Superior temporal gyrus (tissue), 1 donor: ENCODE measurements around the gene DGLUCY.
"Not testable (repeated sequence)": the region's sequence is repeated elsewhere in the genome, so short reads cannot be mapped to it uniquely, and the experiment has no call there.

Source experiments
- DNase-seq: peaks from one replicate; pipeline ENCODE4 v3.0.0-alpha.2; 2016; ENCODE audit errors: extremely low spot score

Gene DGLUCY

DNA sequence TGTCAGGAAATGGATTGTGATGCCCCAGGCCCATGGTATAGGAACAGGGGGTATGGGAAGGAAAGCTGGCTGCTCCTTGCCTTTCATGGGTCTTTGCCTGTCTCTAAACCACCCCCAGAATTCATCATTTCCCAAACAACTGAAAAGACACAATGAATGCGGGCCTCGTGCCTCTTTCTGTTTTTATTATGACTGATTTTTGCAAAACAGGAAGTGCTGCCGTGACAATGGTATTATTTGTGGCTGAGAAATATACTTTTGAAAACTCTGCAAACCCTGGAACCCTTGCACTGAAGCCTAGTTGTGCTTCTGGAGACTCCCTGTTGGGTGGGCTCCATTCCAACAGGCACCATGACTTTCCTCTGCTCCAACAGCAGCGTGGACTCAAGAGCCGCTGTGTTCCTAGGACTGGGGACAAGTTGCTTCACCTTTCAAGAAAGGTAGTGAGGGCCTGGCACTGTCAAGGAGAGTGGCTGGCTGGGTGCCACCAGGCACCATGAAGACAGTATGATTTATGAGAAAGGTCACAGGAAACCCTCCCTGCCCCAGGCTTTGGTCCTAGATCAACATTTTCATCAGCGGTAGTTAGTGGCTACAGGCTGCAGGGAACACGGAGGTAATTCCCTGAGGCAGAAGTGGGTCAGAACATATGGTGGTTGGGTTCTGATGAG lies 4.8 kb upstream of the DGLUCY start:
- no peak for DNase-seq

GRCh38 chr14:91111443-91111842 lies 2.4 kb upstream of the DGLUCY start:
- no peak for DNase-seq

- DNase-seq: no peak
Observed at GRCh38 chr14:91112194-91112593, 1.7 kb upstream of the DGLUCY start.

GRCh38 chr14:91114079-91115065 lies 499 bp downstream of the DGLUCY start:
- DNase-seq: peak; percentile 96

DNA sequence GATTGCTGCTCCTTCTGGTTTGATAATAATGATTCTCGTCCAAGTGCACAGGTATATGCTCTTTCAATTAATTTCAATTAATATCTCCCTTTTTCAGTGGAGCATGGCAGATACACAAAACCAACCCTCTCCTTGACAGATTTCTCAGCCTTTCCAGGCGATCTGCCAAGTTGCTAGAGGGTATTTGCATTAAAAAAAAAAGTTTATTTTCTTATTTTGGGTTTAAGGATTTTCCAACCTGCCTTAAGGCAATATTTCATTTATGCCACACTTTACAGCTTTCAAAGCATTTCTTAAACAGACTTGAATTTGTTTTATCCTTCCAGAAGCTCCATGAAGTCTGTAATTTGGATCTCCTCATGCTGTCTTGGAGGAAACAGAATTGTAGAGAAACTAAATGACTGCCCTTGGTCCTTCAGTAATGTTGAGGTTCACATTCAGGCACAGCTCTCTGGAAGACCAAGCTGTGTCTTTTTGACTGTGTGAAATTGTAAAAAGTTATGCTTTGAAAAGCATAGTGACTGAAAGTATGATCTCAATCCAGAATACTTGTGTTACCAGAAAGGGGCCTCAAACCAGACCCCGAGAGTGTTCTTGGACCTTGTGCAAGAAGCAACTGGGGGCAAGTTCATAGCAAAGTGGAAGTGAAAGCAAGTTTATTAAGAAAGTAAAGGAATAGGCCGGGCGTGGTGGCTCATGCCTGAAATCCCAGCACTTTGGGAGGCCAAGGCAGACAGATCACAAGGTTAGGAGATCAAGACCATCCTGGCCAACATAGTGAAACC lies 2.3 kb downstream of the DGLUCY start:
- peak; percentile 39 for DNase-seq

DNA sequence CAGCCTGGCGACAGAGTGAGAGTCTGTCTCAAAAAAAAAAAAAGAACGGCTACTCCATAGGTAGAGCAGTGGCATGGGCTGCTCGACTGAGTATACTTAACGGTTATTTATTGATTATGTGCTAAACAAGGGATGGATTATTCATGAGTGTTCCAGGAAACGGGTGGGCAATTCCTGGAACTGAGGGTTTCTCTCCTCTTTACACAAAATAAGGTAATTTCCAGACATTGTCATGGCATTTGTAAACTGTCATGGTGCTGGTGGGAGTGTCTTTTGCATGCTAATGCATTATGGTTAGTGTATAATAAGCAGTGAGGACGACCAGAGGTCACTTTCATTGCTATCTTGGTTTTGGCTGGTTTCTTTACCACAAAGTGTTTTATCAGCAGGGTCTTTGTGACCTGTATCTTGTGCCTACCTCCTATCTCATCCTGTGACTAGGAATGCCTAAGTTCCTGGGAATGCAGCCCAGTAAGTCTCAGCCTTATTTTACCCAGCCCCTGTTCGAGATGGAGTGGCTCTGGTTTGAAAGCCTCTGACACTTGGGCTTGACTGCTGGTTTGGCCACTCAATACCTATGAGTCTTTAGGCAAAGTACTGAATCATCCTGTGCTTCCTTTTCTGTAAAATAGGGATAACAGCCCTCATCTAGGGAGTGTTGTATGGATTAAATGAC lies 3.2 kb downstream of the DGLUCY start:
- no peak for DNase-seq

DNA sequence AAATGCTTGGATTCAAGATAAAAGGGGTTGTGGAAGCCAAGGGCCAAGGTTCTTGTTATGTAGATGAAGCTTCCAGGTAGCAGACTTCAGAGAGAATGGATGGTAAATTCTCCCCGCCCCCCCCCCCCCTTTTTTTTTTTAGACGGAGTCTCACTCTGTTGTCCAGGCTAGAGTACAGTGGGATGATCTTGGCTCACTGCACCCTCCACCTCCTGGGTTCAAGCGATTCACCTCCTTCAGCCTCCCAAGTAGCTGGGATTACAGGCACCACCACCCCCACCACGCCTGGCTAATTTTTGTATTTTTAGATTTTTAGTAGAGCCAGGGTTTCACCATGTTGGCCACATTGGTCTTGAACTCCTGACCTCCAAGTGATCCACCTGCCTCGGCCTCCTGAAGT lies 4.1 kb downstream of the DGLUCY start:
- DNase-seq: no peak

GRCh38 chr14:91118511-91119068 lies 4.7 kb downstream of the DGLUCY start:
- no peak for DNase-seq

DNA sequence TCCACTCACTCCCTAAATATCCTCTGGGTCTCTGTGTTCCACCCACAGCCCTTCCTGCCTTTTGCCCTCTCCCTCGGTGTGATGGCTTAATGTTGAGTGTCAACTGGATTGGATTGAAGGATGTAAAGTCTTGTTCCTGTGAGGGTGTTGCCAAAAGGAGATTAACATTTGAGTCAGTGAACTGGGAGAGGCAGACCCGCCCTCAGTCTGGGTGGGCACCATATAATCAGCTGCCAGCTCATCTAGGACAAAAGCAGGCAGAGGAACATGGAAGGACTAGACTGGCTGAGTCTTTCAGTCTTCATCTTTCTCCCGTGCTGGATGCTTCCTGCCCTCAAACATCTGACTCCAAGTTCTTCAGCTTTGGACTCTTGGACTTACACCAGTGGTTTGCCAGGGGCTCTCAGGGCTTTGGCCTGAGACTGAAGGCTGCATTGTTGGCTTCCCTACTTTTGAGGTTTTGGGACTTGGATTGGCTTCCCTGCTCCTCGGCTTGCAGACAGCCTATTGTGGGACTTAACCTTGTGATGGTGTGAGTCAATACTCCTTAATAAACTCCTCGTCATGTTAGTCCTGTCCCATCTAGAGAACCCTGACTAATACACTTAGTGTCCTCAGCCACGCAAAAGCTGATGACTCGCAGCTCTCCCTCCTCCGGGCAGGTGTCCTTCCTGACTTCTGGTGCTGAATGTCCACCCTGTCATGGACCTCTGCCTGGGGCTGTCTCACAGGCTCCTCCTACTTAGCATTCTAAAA lies 5.9 kb downstream of the DGLUCY start:
- no peak for DNase-seq

GRCh38 chr14:91123201-91123600 lies 9.3 kb downstream of the DGLUCY start:
- no peak for DNase-seq

- DNase-seq: not testable (repeated sequence)
Observed at GRCh38 chr14:91124406-91125270, 10.8 kb downstream of the DGLUCY start.

DNA sequence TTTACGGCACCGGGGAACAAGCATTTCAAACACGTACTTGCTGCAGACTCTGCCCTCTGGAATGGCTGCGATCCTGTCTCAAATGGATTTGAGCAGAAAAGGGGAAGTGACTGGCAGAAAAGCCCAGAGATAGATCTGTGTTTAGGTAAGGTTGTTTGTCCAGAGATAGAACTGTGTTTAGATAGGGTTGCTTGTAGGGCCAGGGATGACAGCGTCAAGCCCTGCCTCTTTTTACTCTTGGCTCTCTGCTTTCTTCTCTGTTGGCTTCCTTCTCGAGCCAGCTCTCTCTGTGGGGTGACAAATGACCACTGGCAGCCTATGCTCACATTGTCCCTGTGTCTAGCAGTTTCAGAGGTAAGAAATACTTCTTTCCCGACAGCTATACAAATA lies 11.4 kb downstream of the DGLUCY start:
- DNase-seq: no peak

- DNase-seq: no peak
Observed at GRCh38 chr14:91125801-91126200, 11.9 kb downstream of the DGLUCY start.

- DNase-seq: no peak
Observed at GRCh38 chr14:91126761-91127160, 12.9 kb downstream of the DGLUCY start.

DNA sequence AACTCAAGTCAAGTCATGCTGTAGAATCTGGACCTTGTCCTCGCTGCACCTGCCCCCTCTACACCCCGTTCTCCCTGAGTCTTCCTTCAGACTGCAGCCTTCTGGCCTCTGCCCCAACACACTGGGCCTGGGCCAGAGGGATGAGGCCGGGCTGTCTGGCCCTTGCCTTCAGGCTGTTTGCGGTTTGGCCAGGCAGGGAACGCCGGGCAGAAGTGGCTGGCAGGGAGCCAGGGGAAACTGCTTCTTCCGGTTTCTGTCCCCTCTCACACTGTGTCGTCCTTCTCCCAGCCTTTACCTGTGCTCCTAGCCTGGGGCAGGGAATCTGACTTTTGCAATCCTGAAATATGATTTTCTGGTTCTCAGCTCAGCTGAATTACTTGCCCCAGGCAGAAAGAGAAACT lies 13.5 kb downstream of the DGLUCY start:
- no peak for DNase-seq

DNA sequence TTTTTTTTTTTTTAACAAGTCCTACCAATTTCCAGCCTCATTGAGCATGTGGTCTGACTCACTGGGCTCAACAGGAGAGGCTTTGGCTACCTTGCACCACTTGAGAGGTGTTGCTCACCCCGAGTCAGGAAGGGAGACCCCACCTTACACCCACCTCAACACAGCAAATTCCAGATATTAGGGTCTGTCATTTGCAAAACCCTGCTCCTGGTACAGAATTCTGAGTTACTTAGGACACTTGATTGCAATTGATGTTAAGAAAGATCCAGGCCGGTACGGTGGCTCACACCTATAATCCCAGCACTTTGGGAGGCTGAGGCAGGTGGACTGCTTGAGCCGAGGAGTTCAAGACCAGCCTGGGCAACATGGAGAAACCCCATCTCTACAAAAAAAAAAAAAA lies 14.1 kb downstream of the DGLUCY start:
- no peak for DNase-seq

- no peak for DNase-seq
Observed at GRCh38 chr14:91128699-91129098, 14.8 kb downstream of the DGLUCY start.

GRCh38 chr14:91129261-91129660 lies 15.4 kb downstream of the DGLUCY start:
- no peak for DNase-seq

- DNase-seq: no peak
Observed at GRCh38 chr14:91135039-91135438, 21.2 kb downstream of the DGLUCY start.
